DOHH2 (cell line): ENCODE data around the gene SCN4B.

Experiments used
- H3F3A ChIP-seq: fragments of 200-600 bp; sonication (generic), shearing (Covaris generic); 2 replicates; pipeline ENCODE4 v1.6.0; 2016; ENCODE audit warnings: antibody characterized with exemption, mild to moderate bottlenecking; ENCODE audit not compliant: control insufficient read depth, insufficient read depth
- H3K27ac ChIP-seq: fragments of 200-600 bp; sonication (generic); 2 replicates; pipeline ENCODE4 v1.5.1; 2014; ENCODE audit warnings: low read depth, mild to moderate bottlenecking, low read length, moderate library complexity
- H3K27me3 ChIP-seq: fragments of 200-600 bp; sonication (generic); 2 replicates; pipeline ENCODE4 v1.6.1; 2014; ENCODE audit warnings: mild to moderate bottlenecking, low read length, mixed read lengths; ENCODE audit not compliant: control insufficient read depth
- H3K36me3 ChIP-seq: fragments of 200-600 bp; sonication (generic); 2 replicates; pipeline ENCODE4 v1.6.1; 2014; ENCODE audit warnings: mild to moderate bottlenecking, low read length, moderate library complexity, mixed read lengths; ENCODE audit not compliant: control insufficient read depth
- H3K4me1 ChIP-seq: fragments of 200-600 bp; sonication (generic); 2 replicates; pipeline ENCODE4 v1.6.1; 2014; ENCODE audit warnings: mild to moderate bottlenecking, low read length, mixed read lengths; ENCODE audit not compliant: control insufficient read depth
- H3K4me2 ChIP-seq: fragments of 200-600 bp; sonication (generic); 2 replicates; pipeline ENCODE4 v1.6.0; 2014; ENCODE audit warnings: mild to moderate bottlenecking, low read length, moderate library complexity
- H3K4me3 ChIP-seq: fragments of 200-600 bp; sonication (generic); 2 replicates; pipeline ENCODE4 v1.5.1; 2014; ENCODE audit warnings: mild to moderate bottlenecking, low read length, mixed read lengths
- H3K79me2 ChIP-seq: fragments of 200-600 bp; sonication (generic); 2 replicates; pipeline ENCODE4 v1.6.1; 2014; ENCODE audit warnings: mild to moderate bottlenecking, low read length, mixed read lengths; ENCODE audit not compliant: control insufficient read depth
- H3K9me2 ChIP-seq: fragments of 200-600 bp; sonication (generic); replicated peaks from 2 replicates; pipeline ENCODE4 v1.6.1; 2014; ENCODE audit warnings: mild to moderate bottlenecking, low read length, mixed read lengths; ENCODE audit not compliant: control insufficient read depth
- H3K9me3 ChIP-seq: fragments of 200-600 bp; sonication (generic); 2 replicates; pipeline ENCODE4 v1.6.1; 2014; ENCODE audit warnings: antibody characterized with exemption, low read length, mixed read lengths; ENCODE audit not compliant: control insufficient read depth, insufficient read depth
- H4K20me1 ChIP-seq: fragments of 200-600 bp; sonication (generic); 2 replicates; pipeline ENCODE4 v1.6.0; 2014; ENCODE audit warnings: low read depth, mild to moderate bottlenecking, antibody characterized with exemption, low read length, moderate library complexity; ENCODE audit not compliant: control insufficient read depth, insufficient read depth
- EZH2phosphoT487 ChIP-seq: fragments of 200-600 bp; sonication (generic); IDR thresholded peaks from 2 replicates; pipeline ENCODE4 v1.6.1; 2017; ENCODE audit warnings: borderline replicate concordance, mild to moderate bottlenecking, antibody characterized with exemption, low read length, moderate library complexity, mixed read lengths
- TF ChIP-seq, protein P1 (sequence below): fragments of 200-600 bp; sonication (generic); IDR thresholded peaks from one replicate; pipeline ENCODE4 v1.5.1; 2014; ENCODE audit warnings: antibody characterized with exemption, mild to moderate bottlenecking, low read depth, low read length; ENCODE audit not compliant: poor library complexity, severe bottlenecking

The SCN4B gene

GRCh38 chr11:118108513-118108912 is 44.1 kb downstream of the SCN4B start:
- H3F3A ChIP-seq, result no peaks in the 10 kb centered on the region
- H3K36me3 ChIP-seq, result no peaks in the 10 kb centered on the region
- no peak for TF ChIP-seq EZH2phosphoT487
- TF ChIP-seq, protein P1, sequence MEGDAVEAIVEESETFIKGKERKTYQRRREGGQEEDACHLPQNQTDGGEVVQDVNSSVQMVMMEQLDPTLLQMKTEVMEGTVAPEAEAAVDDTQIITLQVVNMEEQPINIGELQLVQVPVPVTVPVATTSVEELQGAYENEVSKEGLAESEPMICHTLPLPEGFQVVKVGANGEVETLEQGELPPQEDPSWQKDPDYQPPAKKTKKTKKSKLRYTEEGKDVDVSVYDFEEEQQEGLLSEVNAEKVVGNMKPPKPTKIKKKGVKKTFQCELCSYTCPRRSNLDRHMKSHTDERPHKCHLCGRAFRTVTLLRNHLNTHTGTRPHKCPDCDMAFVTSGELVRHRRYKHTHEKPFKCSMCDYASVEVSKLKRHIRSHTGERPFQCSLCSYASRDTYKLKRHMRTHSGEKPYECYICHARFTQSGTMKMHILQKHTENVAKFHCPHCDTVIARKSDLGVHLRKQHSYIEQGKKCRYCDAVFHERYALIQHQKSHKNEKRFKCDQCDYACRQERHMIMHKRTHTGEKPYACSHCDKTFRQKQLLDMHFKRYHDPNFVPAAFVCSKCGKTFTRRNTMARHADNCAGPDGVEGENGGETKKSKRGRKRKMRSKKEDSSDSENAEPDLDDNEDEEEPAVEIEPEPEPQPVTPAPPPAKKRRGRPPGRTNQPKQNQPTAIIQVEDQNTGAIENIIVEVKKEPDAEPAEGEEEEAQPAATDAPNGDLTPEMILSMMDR, result no peak
- H3K27me3 ChIP-seq, result peaks cover 10% of the 10 kb centered on the region
- H3K27ac ChIP-seq, result no peak overlapping the region
- no peak overlapping the region for H3K4me2 ChIP-seq
- H3K9me2 ChIP-seq, result no peaks in the 10 kb centered on the region
- no peaks in the 10 kb centered on the region for H3K4me1 ChIP-seq
- no peaks in the 10 kb centered on the region for H4K20me1 ChIP-seq
- no peak overlapping the region for H3K4me3 ChIP-seq
- H3K79me2 ChIP-seq, result no peaks in the 10 kb centered on the region
- H3K9me3 ChIP-seq, result no peaks in the 10 kb centered on the region

DNA sequence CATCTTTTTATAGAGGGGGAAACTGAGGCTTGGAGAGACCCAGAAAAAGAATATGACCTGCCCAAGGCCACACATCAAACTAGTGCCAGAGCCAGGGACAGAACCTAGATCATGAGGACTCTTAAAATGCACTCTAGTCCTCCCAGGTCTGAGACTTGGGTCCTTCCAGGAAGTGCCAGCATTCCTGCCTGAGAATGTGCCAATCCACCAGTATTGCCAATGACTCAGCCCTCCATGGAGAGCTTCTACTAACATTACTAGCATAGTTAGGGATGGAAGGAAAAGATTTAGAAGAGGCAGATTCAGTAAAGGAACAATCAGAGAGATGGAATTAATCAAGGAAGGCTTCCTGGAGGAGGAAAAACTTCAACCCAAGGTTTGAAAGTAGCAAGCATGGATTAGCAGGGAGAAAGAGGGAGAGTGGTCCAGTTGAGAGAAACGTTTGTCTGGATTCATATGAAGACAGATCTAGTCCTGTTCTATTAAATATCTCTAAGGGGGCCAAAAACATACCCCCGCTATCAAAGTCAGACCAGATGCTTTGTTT is 45.8 kb downstream of the SCN4B start:
- no peaks in the 10 kb centered on the region for H3K79me2 ChIP-seq
- no peaks in the 10 kb centered on the region for H3K9me2 ChIP-seq
- H3F3A ChIP-seq, result no peaks in the 10 kb centered on the region
- H3K27ac ChIP-seq, result no peak overlapping the region
- H3K4me2 ChIP-seq, result no peak overlapping the region
- no peak for TF ChIP-seq EZH2phosphoT487
- TF ChIP-seq, protein P1, result no peak
- no peaks in the 10 kb centered on the region for H3K9me3 ChIP-seq
- H3K27me3 ChIP-seq, result peaks cover 10% of the 10 kb centered on the region
- no peaks in the 10 kb centered on the region for H3K4me1 ChIP-seq
- H3K36me3 ChIP-seq, result no peaks in the 10 kb centered on the region
- H4K20me1 ChIP-seq, result no peaks in the 10 kb centered on the region
- no peak overlapping the region for H3K4me3 ChIP-seq

- no peak overlapping the region for H3K4me2 ChIP-seq
- no peaks in the 10 kb centered on the region for H3K4me1 ChIP-seq
- no peaks in the 10 kb centered on the region for H3K79me2 ChIP-seq
- peaks cover 13% of the 10 kb centered on the region for H3K27me3 ChIP-seq
- H3F3A ChIP-seq, result no peaks in the 10 kb centered on the region
- H3K9me3 ChIP-seq, result no peaks in the 10 kb centered on the region
- H3K9me2 ChIP-seq, result no peaks in the 10 kb centered on the region
- no peaks in the 10 kb centered on the region for H3K36me3 ChIP-seq
- no peak for TF ChIP-seq EZH2phosphoT487
- H4K20me1 ChIP-seq, result no peaks in the 10 kb centered on the region
- H3K4me3 ChIP-seq, result no peak overlapping the region
- H3K27ac ChIP-seq, result no peak overlapping the region
These were observed 46.8 kb downstream of the SCN4B start for GRCh38 chr11:118105657-118106305.

- H3F3A ChIP-seq, result no peaks in the 10 kb centered on the region
- H3K4me1 ChIP-seq, result no peaks in the 10 kb centered on the region
- no peaks in the 10 kb centered on the region for H4K20me1 ChIP-seq
- H3K36me3 ChIP-seq, result no peaks in the 10 kb centered on the region
- peaks cover 15% of the 10 kb centered on the region for H3K27me3 ChIP-seq
- no peaks in the 10 kb centered on the region for H3K9me2 ChIP-seq
- no peaks in the 10 kb centered on the region for H3K9me3 ChIP-seq
- H3K27ac ChIP-seq, result no peak overlapping the region
- no peaks in the 10 kb centered on the region for H3K79me2 ChIP-seq
- TF ChIP-seq, protein P1, result no peak
- TF ChIP-seq EZH2phosphoT487, result no peak
- H3K4me3 ChIP-seq, result no peak overlapping the region
- no peak overlapping the region for H3K4me2 ChIP-seq
These were observed 48.1 kb downstream of the SCN4B start for GRCh38 chr11:118104491-118104890.
